Muscle of back (tissue), 11 donors: ENCODE measurements around the gene LAMC3. TPM values are rescaled to one million over a fixed set of nuclear protein-coding genes. Genes with fewer than 3 reads are reported as not detected.
A peak's percentile ranks its signal among the peaks of the same experiment; 100 is the strongest.
"Not testable (repeated sequence)": the region's sequence is repeated elsewhere in the genome, so short reads cannot be mapped to it uniquely, and the experiment has no call there.

ENCODE experiments used
- DNase-seq, 3 donors: peaks; one replicate each; pipeline versions ENCODE4 v3.0.0 to v3.0.0-alpha.2; 2013
- polyA plus RNA-seq, 10 donors: library from polyadenylated mRNA; unstranded; fragments of 120-200 nt; gene quantifications; one replicate each; pipeline ENCODE4 v1.2.1, GENCODE V29; 2013; ENCODE audit not compliant: insufficient read length in 10 of 10

Gene LAMC3
- polyA plus RNA-seq, 10 donors: 1.1 to 8.4 (median 2.4) TPM

GRCh38 chr9:131028931-131029573 lies 20.1 kb downstream of the LAMC3 start:
- no peak for DNase-seq

GRCh38 chr9:131029574-131029952 lies 20.6 kb downstream of the LAMC3 start:
- DNase-seq: no peak

- no peak for DNase-seq
These were observed 21.4 kb downstream of the LAMC3 start for GRCh38 chr9:131030239-131031004.

- no peak for DNase-seq
These were observed 22.1 kb downstream of the LAMC3 start for GRCh38 chr9:131031005-131031641.

- DNase-seq: no peak
These were observed 22.6 kb downstream of the LAMC3 start for GRCh38 chr9:131031642-131032005.

GRCh38 chr9:131032384-131032783 lies 23.4 kb downstream of the LAMC3 start:
- DNase-seq: no peak

- DNase-seq: no peak
These were observed 24.6 kb downstream of the LAMC3 start for GRCh38 chr9:131033269-131034224.

GRCh38 chr9:131034268-131034667 lies 25.3 kb downstream of the LAMC3 start:
- DNase-seq: no peak

- not testable (repeated sequence) for DNase-seq
These were observed 25.8 kb downstream of the LAMC3 start for GRCh38 chr9:131034749-131035148.

- no peak for DNase-seq
These were observed 26.6 kb downstream of the LAMC3 start for GRCh38 chr9:131035548-131035947.

- no peak for DNase-seq
These were observed 27.1 kb downstream of the LAMC3 start for GRCh38 chr9:131036071-131036470.

- DNase-seq: peak in 1 of 3 donors; percentile 38
These were observed 27.8 kb downstream of the LAMC3 start for GRCh38 chr9:131036529-131037334.

GRCh38 chr9:131037335-131038255 lies 28.6 kb downstream of the LAMC3 start:
- peak in 1 of 3 donors; percentile 57 for DNase-seq

- no peak for DNase-seq
These were observed 29.5 kb downstream of the LAMC3 start for GRCh38 chr9:131038256-131039128.

- no peak for DNase-seq
These were observed 30.4 kb downstream of the LAMC3 start for GRCh38 chr9:131039129-131039954.

- DNase-seq: no peak
These were observed 33.7 kb downstream of the LAMC3 start for GRCh38 chr9:131042666-131043065.

- DNase-seq: no peak
These were observed 34.1 kb downstream of the LAMC3 start for GRCh38 chr9:131043087-131043486.

- DNase-seq: no peak
These were observed 34.7 kb downstream of the LAMC3 start for GRCh38 chr9:131043646-131044045.
